Activated naive CD8-positive, alpha-beta T cell (primary cell): Measurements from ENCODE around the gene DSCAML1.

ENCODE experiments used
- H3K27ac Mint-ChIP-seq: one replicate; pipeline ENCODE4 v1.8.0; 2021; ENCODE audit warnings: mixed read lengths
- H3K27me3 Mint-ChIP-seq: one replicate; pipeline ENCODE4 v1.8.0; 2021; ENCODE audit warnings: mixed read lengths
- H3K36me3 Mint-ChIP-seq: one replicate; pipeline ENCODE4 v1.8.0; 2021; ENCODE audit warnings: mixed read lengths
- H3K4me1 Mint-ChIP-seq: one replicate; pipeline ENCODE4 v1.8.0; 2021; ENCODE audit warnings: low read depth, mixed read lengths
- H3K4me3 Mint-ChIP-seq: one replicate; pipeline ENCODE4 v1.8.0; 2021; ENCODE audit warnings: mild to moderate bottlenecking, mixed read lengths
- H3K9me3 Mint-ChIP-seq: one replicate; pipeline ENCODE4 v1.8.0; 2021; ENCODE audit warnings: low read depth, mixed read lengths

Gene DSCAML1

DNA sequence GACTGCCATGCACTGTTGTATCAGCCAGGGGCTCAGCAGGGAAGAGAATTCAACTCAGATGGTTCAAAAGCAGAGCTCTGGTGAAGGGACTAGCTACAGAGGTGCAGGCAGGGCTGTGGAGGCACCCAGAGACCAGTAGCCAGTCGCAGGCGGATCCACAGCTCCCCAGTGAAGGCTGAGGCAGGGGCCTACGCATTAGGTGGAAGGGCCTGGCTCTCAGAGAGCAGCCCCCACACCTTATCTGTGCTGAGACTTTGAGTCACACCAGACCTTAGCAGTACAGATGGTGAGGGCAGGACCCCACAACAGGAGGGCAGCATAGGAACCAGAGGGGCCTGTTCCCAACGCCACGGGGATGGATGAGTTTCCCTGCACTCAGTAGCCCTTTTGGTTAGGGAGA lies 189.6 kb downstream of the DSCAML1 start:
- no peak overlapping the region for H3K27ac Mint-ChIP-seq
- no peak overlapping the region for H3K4me3 Mint-ChIP-seq
- H3K4me1 Mint-ChIP-seq, result peaks cover 17% of the 10 kb centered on the region
- no peaks in the 10 kb centered on the region for H3K36me3 Mint-ChIP-seq
- no peaks in the 10 kb centered on the region for H3K9me3 Mint-ChIP-seq
- no peaks in the 10 kb centered on the region for H3K27me3 Mint-ChIP-seq

DNA sequence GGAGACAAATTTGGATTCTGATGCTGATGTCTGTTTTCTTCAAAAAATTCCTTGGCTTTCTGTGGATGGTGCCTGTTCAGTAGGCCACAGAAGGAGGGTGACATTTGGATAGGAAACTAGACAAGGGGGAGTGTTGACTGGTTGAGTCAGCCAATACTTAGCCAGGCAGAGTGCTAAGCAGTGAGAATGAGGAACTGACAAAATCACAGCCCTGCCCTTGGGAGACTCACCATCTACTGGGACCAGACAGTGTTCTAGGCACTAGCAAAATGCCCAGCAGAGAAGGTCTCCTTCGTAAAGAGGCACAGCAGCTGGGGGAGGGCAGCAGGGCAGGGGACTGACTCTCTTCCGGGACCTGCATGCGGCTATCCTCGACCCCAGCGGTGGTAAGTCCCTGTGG lies 190.2 kb downstream of the DSCAML1 start:
- Mint-ChIP-seq H3K36me3 (no peaks in the 10 kb centered on the region), H3K9me3 (no peaks in the 10 kb centered on the region), H3K27ac (no peak overlapping the region), H3K27me3 (no peaks in the 10 kb centered on the region), H3K4me3 (no peak overlapping the region), H3K4me1 (peaks cover 17% of the 10 kb centered on the region)

DNA sequence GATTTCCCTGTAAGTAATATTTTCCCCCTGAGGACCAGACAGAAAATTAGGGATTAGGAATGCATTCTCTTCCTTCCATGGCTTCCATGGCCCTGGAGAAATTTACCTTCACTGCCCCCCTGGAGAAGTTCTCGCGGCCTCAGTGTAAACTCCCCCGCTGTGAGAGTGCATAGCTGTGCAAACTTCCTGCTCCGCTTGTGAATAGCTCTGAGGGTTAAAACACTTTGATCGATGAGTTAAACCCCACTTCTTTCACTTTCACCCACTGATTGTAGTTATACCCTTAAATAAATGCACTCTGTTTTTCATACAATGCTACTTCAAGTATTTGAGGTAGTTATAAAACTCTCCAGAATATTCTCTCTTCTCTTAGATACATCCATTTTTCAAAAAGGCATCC lies 190.8 kb downstream of the DSCAML1 start:
- H3K4me1 Mint-ChIP-seq, result peaks cover 17% of the 10 kb centered on the region
- no peaks in the 10 kb centered on the region for H3K9me3 Mint-ChIP-seq
- H3K27ac Mint-ChIP-seq, result no peak overlapping the region
- no peak overlapping the region for H3K4me3 Mint-ChIP-seq
- H3K36me3 Mint-ChIP-seq, result no peaks in the 10 kb centered on the region
- H3K27me3 Mint-ChIP-seq, result no peaks in the 10 kb centered on the region

DNA sequence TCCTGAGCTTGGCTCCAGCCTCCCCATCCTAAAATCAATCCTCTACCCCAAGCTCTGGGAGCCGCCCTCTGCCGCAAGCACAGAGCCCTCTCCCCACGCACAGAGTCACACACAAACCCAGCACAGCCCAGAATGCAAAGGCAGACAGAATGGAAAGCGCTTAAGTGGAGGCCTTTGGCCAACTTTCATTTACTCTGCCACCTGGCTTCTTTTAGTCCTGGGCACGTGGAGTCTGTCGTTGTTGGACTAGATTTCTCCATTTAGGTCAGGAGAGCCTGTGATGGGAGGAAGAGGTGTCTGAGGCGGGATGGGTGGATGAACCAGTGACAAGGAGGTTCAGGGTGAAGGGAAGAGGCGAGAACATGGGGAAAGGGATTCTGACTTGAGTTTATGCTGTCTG lies 191.7 kb downstream of the DSCAML1 start:
- Mint-ChIP-seq H3K27me3 (no peaks in the 10 kb centered on the region), H3K4me3 (no peak overlapping the region), H3K9me3 (no peaks in the 10 kb centered on the region), H3K4me1 (peaks cover 17% of the 10 kb centered on the region), H3K36me3 (no peaks in the 10 kb centered on the region), H3K27ac (no peak overlapping the region)

DNA sequence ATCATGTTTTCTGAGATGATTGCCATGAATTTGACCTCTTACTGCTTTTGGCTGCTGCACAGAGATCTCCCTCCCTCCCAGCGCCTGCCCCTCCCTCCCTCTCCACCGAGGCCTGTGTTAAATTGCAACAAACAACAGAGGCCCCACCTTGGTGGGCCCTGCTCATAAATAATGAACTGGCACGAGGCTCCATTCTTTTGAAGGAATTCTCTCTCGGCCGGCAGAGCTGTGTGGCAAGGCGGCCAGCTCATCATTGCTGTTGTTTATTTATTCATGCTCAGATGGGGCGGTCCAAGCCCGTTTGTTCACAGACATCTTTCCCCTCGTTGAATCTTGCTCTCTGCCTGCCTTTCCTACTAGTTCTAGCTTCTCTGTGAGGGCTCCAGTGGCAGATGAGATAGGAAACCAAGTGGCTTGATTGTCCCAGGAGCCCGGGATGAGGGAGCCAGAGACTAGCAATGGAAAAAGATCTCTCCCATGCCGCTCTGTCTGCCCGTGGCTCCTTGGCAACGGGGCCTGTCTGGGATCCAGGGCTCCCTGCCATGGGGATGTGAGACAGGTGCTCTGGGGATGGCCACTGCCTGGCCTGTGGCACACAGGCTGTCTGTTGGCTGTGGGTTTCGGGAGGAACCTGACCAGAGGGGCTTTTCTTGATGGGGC lies 192.6 kb downstream of the DSCAML1 start:
- H3K9me3 Mint-ChIP-seq, result no peaks in the 10 kb centered on the region

DNA sequence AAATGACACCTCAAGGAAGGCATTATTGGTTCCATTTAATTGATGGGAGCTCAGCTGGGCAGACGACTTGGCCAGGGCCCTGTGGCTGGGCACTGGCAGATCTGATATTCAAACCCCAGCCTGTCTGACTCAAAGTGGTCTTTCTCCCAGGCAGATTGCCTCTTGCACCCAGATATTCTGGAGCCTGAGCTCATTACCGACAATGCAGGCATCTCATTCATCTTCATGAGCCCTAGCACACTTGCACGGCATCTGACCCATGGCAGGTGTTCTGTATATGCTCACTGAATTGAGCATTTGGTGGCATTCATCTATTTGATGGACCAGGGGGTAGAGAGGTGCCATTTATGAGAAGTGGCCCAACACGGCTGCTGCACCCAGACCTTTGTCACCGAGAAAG lies 193.1 kb downstream of the DSCAML1 start:
- Mint-ChIP-seq H3K27me3 (peaks cover 2% of the 10 kb centered on the region), H3K9me3 (no peaks in the 10 kb centered on the region), H3K4me3 (no peak overlapping the region), H3K36me3 (no peaks in the 10 kb centered on the region), H3K27ac (no peak overlapping the region), H3K4me1 (peaks cover 9% of the 10 kb centered on the region)

More for the DNA sequence above, 192.6 kb downstream of the DSCAML1 start:
- peaks cover 9% of the 10 kb centered on the region for H3K4me1 Mint-ChIP-seq
- H3K27ac Mint-ChIP-seq, result no peak overlapping the region
- no peaks in the 10 kb centered on the region for H3K36me3 Mint-ChIP-seq
- H3K27me3 Mint-ChIP-seq, result peaks cover 1% of the 10 kb centered on the region
- no peak overlapping the region for H3K4me3 Mint-ChIP-seq

DNA sequence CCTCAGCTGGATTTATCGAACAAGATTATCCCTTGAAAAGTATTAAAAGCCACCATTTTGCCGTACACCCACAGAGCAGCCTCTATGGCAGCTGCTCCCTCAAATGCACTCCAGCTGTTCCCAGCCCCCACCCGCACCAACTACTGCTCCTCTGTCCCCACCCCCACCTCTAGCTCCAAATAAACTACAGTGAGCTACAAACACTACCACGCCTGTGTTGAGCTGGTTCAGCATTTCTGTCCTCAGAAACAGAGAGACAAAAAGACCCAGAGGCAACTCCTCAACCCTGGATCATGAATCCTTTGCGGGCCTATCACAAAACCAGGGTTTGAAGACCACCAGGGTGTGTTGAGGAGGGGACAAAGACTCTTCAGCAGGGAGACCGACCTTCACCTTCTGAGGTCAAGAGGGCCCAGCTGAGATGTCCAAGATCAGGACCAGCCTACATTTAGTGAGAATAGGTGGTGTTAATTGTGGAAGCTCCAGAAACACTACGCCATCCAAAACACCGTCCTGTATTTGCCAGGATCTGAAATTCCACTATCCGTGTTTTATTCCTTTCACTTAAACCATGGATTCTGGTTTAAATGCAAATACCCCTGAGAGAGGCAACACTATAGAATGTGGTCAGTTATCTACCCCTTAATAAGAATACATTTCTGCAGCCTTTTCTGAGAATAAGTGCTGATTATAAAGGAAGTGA lies 195.9 kb downstream of the DSCAML1 start:
- Mint-ChIP-seq H3K4me3 (no peak overlapping the region), H3K27ac (no peak overlapping the region), H3K27me3 (peaks cover 7% of the 10 kb centered on the region), H3K4me1 (peaks cover 2% of the 10 kb centered on the region), H3K36me3 (no peaks in the 10 kb centered on the region), H3K9me3 (no peaks in the 10 kb centered on the region)

DNA sequence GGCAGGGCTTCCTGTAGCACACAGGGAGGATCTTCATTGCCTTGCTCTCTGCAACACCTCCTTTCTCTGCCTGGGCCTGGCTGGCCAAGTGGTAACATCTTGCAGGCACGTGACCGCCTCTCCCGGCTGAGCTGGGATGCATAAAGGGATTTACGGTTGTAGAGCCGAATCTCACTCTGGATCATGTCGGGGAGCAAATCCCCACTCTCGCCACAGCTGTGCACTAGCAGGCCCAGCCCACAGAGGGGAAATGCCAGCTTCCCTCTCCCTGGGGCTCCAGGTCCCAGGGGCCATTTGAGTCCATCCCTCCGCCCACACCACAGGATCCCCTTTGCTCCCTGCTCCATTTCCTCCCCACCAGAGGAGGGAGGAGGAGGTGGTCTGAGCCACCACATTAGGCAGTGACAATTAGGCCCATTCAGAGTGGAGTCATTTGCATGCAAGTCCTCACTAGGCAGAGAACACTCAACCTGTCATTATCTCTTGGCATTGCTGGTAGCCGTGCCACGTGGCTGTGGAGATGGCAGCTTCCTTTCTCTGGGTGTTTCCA lies 196.7 kb downstream of the DSCAML1 start:
- no peak overlapping the region for H3K27ac Mint-ChIP-seq
- H3K4me3 Mint-ChIP-seq, result no peak overlapping the region
- no peaks in the 10 kb centered on the region for H3K36me3 Mint-ChIP-seq
- H3K27me3 Mint-ChIP-seq, result peaks cover 8% of the 10 kb centered on the region
- no peaks in the 10 kb centered on the region for H3K9me3 Mint-ChIP-seq
- H3K4me1 Mint-ChIP-seq, result no peaks in the 10 kb centered on the region

DNA sequence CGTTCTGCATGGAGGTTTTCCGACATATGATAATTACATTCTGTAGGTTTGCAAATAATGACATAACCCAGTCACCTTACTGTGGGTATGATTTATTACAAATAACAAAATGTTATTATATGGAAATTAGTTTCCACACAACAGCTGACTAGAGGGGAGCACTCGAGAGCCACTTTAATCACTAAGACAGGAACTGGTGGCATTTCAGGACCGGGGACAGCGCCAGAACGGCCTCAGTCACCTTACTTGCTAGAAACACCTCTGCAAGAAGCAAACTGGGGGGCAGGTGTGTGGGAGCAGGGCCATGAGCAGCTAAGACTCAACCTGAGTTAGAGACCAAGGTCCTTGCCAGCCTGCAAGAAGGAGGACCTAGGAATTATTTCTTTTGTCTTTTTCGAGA lies 199.9 kb downstream of the DSCAML1 start:
- H3K9me3 Mint-ChIP-seq, result no peaks in the 10 kb centered on the region
- peaks cover 8% of the 10 kb centered on the region for H3K27me3 Mint-ChIP-seq
- H3K4me3 Mint-ChIP-seq, result no peak overlapping the region
- H3K36me3 Mint-ChIP-seq, result no peaks in the 10 kb centered on the region
- no peak overlapping the region for H3K27ac Mint-ChIP-seq
- no peaks in the 10 kb centered on the region for H3K4me1 Mint-ChIP-seq

DNA sequence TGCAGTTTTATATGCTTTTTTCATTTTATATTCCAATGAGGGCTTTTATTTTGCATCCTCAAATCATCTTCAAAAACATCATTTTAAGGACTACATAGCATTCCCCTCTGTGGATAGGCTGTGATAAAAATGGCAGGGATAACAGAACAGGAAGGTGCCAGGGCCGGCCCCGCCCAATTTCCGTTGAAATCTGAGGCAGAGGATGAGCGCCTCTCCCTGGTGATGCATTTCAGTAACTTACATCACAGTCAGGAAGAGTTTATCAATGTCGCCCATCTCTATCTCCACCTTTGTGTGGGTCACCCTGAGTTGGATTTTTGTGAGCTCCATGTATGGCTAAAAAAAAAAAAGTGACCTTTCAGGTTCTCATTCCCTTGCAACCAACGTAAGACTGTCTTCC lies 201.6 kb downstream of the DSCAML1 start:
- Mint-ChIP-seq H3K4me3 (no peak overlapping the region), H3K27me3 (peaks cover 8% of the 10 kb centered on the region), H3K36me3 (no peaks in the 10 kb centered on the region), H3K4me1 (no peaks in the 10 kb centered on the region), H3K27ac (no peak overlapping the region), H3K9me3 (no peaks in the 10 kb centered on the region)

DNA sequence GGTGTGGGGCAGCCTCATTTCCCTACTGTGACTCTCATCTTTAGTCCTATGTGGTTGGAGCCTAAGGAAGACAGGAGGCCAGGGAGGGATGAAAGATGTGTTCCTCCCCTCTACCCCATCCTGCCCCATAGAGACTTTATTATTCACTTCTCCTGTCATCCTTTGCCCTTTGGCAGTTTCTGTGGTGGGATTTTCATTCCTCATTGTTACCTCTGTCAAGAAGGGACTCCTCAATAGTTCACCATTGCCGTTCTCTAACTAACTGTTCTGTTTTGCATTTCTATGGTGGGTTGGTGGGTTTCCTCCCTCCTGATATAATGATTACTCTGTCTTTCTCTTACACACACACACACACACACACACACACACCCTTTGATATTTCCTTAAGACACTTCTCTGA lies 202.3 kb downstream of the DSCAML1 start:
- Mint-ChIP-seq H3K4me1 (no peaks in the 10 kb centered on the region), H3K4me3 (no peak overlapping the region), H3K9me3 (no peaks in the 10 kb centered on the region), H3K36me3 (no peaks in the 10 kb centered on the region), H3K27me3 (peaks cover 8% of the 10 kb centered on the region), H3K27ac (no peak overlapping the region)

DNA sequence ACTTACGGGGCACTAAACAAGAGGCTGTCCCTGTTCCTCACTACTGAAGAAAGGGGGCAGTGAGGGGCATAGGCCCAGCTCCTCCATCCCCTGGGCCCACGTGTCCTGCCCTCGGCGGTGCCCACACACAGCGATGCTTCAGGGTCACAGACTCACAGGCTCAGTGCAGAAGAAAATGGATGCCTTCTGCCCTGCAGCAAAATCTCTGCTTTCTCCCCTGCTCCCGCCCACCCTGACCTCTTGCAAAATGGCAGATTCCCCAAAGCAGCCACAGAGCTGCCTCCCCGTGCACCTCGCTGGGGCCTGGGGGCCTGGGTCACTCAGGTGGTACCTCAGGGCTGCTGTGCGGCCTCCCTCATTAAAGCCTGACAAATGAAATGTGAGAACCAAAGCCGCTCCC lies 204.0 kb downstream of the DSCAML1 start:
- no peaks in the 10 kb centered on the region for H3K4me1 Mint-ChIP-seq
- H3K9me3 Mint-ChIP-seq, result no peaks in the 10 kb centered on the region
- no peaks in the 10 kb centered on the region for H3K36me3 Mint-ChIP-seq
- no peak overlapping the region for H3K4me3 Mint-ChIP-seq
- H3K27me3 Mint-ChIP-seq, result peaks cover 5% of the 10 kb centered on the region
- no peak overlapping the region for H3K27ac Mint-ChIP-seq

DNA sequence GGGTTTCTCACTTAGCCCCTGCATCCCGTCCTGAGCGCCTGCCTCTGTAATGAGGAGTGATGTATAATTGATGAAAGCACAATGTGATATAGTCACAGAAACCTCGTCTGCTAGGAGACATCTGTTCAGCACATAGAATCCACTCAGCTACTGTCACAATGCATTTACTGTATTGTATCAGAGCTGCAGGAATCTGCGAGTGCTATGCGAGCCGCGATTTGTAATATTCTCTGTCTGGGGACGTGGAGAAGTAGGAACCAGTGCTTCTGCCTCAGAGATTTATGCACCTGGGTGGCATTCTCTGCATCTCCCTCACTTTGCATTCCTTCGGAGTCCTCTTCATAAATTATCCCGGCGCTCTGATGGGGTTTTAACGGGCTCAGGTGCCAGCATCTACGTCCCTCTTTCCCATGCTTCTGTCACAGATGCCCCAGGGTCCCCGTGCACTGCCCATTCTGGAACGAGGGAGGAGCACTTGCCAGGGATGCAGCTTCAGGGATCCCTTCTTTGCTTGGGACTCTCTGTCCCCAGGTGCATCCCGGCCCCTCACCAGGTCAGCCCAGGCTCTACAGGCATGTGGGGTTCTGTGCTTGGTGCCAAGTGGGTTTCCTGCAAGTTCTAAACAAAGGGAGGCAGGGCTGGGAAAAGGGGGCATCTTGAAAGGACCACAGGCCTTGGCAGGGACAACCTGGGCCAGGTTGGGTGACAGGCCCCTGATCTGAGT lies 205.5 kb downstream of the DSCAML1 start:
- H3K27ac Mint-ChIP-seq, result no peak overlapping the region
- H3K4me3 Mint-ChIP-seq, result no peak overlapping the region
- no peaks in the 10 kb centered on the region for H3K4me1 Mint-ChIP-seq
- no peaks in the 10 kb centered on the region for H3K36me3 Mint-ChIP-seq
- H3K27me3 Mint-ChIP-seq, result peaks cover 4% of the 10 kb centered on the region
- H3K9me3 Mint-ChIP-seq, result no peaks in the 10 kb centered on the region

DNA sequence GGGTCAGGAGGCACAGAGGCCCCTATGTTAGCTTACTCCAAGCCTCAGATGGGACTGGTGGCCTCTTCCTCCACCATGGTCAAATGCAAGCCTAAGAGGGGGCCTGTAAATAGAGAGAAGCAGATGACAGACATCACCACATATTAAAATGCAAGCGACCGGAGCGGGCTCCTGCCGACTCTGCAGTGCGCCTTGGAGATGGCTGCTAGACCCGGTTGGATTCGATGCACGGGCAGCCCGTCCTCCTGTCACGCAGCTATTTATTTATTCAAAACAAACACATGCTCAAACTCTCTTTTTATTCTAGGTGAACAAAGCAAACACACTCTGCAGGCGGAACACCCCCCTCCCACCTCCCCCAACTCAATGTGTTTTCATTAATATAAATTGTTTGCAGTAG lies 208.0 kb downstream of the DSCAML1 start:
- Mint-ChIP-seq H3K27ac (no peak overlapping the region), H3K36me3 (no peaks in the 10 kb centered on the region), H3K9me3 (no peaks in the 10 kb centered on the region), H3K27me3 (no peaks in the 10 kb centered on the region), H3K4me3 (no peak overlapping the region), H3K4me1 (no peaks in the 10 kb centered on the region)

DNA sequence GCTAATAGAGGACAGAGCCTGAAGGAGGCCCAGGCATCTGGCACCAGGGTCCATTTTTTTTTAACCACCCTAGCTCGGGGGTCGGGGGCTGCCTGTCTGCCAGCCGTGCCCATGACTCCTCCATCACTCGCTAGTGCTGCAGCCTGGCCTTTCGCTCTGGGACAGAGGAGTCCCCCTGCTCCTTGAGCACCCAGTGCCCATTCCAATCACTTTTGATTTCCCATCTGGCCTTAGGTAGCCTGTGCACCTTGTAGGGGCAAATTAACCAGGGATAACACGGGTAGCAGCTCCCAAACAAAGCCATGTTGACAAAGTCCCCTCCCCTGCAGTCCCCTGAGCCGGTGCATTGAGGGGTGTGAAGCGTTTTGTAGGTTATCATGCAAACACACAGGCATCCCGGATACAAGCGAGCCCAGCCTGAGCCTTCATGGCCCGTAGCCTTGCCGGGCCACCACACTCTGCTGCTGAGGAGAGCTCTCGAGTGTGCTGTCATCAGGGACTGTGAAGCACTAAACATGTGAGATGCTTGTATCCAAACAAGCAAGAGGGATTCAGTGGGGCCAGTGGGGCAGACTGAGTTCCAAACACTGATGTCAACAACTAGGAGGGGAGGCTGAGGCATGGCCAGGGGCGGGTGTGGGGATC lies 208.7 kb downstream of the DSCAML1 start:
- no peaks in the 10 kb centered on the region for H3K4me1 Mint-ChIP-seq
- H3K27ac Mint-ChIP-seq, result no peak overlapping the region
- H3K27me3 Mint-ChIP-seq, result no peaks in the 10 kb centered on the region
- H3K4me3 Mint-ChIP-seq, result no peak overlapping the region
- H3K9me3 Mint-ChIP-seq, result no peaks in the 10 kb centered on the region
- H3K36me3 Mint-ChIP-seq, result no peaks in the 10 kb centered on the region
